Loucy (cell line): ENCODE data around the gene TRHDE.

Experiments
- CTCF ChIP-seq: fragments of 200-600 bp; sonication (generic); conservative IDR thresholded peaks from 2 replicates; pipeline ENCODE4 v1.5.1; 2014; ENCODE audit warnings: mild to moderate bottlenecking, antibody characterized with exemption, low read length
- EZH2phosphoT487 ChIP-seq: fragments of 200-600 bp; IDR thresholded peaks from 2 replicates; pipeline ENCODE4 v1.6.1; 2018; ENCODE audit warnings: antibody characterized with exemption, mild to moderate bottlenecking, moderate library complexity, borderline replicate concordance

- TF ChIP-seq CTCF (no peak), EZH2phosphoT487 (no peak)
Measured at GRCh38 chr12:72278894-72279293, 6.7 kb downstream of the TRHDE start.
